Activated CD8-positive, alpha-beta memory T cell treated with anti-CD3 and anti-CD28 coated beads, Interleukin-2, amount 50 U/mL, for 1 hour (primary cell): Measurements from ENCODE around the gene MAN2B2.

ENCODE experiments used
- DNase-seq: peaks from one replicate; pipeline ENCODE4 v3.0.0-alpha.2; 2020; ENCODE audit errors: extremely low read depth

Gene MAN2B2

GRCh38 chr4:6546681-6547447, 28.1 kb upstream of the MAN2B2 start:
- no peak for DNase-seq

GRCh38 chr4:6548201-6548881, 26.6 kb upstream of the MAN2B2 start:
- no peak for DNase-seq

GRCh38 chr4:6548882-6549230, 26.1 kb upstream of the MAN2B2 start:
- DNase-seq: no peak

DNA sequence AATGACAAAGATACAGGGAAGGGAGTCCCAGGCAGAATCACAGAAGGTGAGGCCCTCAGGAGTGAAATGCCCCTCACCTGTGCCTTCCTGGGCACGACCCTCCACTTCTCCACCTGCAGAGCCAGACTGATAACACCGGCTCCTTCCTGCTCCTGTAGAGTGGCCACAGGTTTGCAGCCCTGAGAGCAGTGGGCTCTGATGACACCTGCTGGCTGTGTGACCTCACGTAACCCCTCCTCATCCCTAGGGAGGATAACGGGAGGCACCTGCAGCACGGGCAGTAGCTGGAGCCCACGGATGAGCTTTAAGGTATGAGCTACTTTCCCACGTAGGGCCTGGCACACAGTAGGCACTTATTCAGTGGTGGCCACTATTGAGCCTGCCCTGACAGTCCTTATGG, 25.5 kb upstream of the MAN2B2 start:
- DNase-seq: no peak

DNA sequence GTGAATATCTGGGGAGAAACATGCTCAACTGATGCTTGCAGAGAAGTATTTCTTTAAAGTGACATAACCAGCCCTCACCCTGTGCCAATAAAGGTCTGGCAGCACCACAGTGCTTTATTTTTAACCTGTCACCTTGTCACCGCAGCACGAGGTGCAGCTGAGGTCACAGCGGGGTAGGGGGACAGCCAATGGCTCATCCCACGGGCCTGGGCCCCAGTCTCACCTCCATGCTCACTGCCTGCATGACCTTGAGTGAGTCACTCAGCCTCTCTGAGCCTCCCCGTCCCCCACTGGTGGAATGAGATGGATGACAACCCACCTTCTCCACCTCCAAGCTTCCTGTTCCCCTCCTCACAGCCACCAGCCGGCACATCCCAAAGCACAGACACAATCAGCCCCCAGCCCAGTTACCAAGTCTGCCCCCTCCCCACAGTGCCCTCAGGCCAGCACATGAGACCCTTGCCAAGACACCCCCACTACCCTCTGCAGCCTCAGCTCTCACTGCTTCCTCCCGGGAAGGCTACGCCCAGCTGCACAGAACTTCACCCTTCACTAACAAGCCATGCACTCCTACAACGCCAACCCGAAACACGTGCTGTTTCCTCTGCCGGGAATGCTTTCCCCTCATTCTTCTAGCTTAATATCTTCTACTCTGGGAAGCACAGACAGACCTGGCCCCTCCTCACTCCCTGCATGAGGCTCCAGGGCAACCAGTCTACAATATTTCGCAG, 24.9 kb upstream of the MAN2B2 start:
- DNase-seq: no peak

DNA sequence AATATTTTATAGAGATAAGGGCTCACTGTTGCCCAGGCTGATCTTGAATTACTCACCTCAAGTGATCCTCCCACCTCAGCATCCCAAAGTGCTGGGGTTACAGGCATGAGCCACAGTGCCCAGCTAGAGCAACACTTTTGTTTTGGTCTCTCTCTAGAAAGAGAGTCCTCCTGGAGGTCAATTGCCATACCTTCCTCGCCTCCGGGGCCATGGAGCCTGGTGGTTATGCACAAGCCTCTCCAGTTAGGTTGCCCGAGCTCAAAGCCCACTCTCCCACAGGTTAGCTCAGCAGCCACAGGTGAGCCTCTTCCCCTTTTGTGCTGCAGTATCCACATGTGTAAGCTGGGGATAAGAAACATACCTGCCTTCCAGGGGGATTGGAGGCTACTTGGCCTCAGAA, 24.2 kb upstream of the MAN2B2 start:
- no peak for DNase-seq

DNA sequence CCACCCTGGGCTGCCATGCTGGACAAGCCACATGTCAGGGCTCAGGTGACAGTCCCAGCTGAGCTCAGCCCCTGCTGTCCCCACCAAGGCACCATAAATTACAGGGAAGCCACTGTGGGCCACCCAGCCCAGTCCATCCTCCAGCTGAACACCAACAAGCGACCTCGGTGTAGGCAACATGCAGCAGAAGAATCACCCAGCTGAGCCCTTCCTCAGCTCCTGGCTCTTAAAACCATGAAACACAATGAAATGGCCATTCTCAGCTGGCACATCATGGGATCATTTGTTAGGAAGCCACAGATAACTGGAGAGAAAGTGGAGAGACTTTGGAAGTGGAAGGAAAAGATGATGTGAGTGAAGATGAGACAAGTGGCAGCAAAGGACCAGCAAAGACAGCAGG, 23.3 kb upstream of the MAN2B2 start:
- DNase-seq: no peak

GRCh38 chr4:6555519-6555918, 19.5 kb upstream of the MAN2B2 start:
- no peak for DNase-seq

GRCh38 chr4:6556263-6556662, 18.7 kb upstream of the MAN2B2 start:
- DNase-seq: no peak

- no peak for DNase-seq
These were observed 17.8 kb upstream of the MAN2B2 start for GRCh38 chr4:6557185-6557584.

- DNase-seq: no peak
These were observed 17.1 kb upstream of the MAN2B2 start for GRCh38 chr4:6557856-6558255.

DNA sequence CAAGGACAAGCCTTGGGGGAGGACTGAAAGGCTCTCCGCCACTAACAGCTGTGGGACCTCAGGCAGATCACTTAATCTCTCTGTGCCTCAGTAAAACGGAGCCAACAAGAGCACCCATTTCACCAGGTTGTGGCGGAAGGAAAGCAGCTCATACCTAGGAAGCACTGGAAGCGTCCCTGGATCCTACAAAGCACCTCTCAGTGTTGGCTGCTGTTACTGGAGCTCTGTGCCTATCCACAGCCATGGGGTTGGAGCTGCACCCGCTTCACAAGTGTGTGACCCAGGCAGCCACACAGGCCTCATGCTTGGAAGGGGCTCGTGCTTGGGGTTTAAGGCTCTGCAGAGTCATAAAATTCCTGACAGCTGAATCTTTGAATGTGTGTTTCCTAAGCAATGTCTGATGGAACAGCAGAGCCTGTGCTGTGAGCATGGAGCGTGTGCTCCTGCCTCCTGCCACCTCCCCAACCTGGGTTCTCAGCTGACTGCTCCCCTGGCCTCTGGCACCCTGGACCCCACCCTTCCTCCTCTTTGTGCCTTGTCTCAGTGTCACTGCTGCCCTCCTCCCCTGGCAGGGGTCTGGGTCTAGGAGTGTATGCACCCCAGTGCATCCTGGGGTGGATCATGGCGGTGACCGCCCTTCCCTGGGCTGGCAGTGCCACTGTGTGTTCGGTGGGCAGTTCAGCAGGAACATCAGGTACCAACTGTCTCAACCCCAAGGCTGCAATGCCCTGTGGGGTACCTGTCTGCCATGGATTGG, 14.4 kb upstream of the MAN2B2 start:
- no peak for DNase-seq

DNA sequence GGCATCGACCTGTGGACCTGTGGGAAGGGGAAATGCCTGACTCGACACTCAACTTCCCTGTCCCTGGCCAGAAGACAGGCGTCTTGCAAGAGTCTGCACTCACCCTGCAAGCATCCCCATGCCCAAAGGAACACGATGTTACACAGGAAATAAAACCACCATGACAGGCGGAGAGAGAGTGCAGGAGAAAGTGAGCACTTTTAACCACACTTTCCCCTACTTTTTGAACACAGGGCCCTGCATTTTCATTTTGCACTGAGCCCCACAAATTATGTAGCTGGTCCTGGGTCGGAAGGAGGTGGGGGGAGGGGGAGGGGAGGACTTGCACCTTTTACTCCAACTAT, 13.8 kb upstream of the MAN2B2 start:
- DNase-seq: no peak

- DNase-seq: no peak
These were observed 13.2 kb upstream of the MAN2B2 start for GRCh38 chr4:6561706-6562371.

DNA sequence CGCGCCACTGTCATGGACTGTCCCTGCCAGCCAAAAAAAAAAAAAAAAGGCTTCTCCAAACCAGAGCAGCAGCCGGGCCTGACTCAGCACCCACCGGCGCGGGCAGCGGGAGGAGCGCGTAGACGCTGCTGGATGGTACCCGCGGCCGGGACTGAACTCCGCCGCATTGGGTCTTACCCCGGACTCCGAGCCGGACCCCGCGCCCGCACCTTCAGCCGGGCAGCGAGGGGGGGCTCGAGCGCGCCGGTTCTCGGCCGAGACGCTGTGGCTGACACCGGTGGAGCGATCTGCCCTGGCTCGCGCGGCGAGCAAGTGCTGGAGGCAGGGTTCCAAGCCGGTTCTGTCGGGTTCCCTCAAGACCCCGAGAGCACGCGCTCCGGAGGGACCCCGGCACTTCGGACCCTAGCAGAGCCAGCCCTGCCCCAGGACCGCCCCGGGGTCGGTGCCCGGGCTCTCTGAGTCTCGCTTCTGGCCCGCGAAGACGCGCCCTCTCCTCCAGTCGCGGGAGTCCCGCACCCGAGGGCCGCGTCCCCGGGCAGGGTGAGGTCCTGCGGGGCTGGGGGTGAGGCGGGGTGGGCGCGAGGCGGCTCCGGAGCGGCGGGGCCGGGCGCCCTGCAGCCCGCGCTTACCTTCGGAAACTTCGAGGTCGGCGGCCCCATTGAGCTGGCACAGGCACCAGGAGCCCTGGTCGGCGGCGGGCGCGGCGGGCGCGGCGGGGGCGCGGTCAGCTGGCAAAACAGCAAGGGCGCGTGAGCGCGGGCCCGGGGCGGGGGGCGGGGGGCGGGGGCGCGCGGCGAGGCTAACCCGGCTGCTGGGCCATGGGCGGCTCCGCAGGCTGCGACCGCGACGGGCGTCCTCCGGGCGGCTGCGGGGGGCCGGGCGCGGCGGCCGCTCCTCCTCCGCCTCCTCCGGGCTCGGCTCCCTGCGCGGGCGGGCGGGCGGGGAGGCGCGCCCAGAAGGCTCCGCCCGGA, 11.8 kb upstream of the MAN2B2 start:
- no peak for DNase-seq

GRCh38 chr4:6563935-6564645, 10.9 kb upstream of the MAN2B2 start:
- DNase-seq: no peak

- DNase-seq: no peak
These were observed 9.1 kb upstream of the MAN2B2 start for GRCh38 chr4:6565691-6566390.

- no peak for DNase-seq
These were observed 8.4 kb upstream of the MAN2B2 start for GRCh38 chr4:6566391-6567190.
